ENCODE measurements around the gene KCNQ2. TPM values are rescaled to one million over a fixed set of nuclear protein-coding genes. Genes with fewer than 3 reads are reported as not detected.

KCNQ2 gene
- total RNA-seq, 2 donors from 2014 or later = 0.19 to 0.27 TPM

DNA sequence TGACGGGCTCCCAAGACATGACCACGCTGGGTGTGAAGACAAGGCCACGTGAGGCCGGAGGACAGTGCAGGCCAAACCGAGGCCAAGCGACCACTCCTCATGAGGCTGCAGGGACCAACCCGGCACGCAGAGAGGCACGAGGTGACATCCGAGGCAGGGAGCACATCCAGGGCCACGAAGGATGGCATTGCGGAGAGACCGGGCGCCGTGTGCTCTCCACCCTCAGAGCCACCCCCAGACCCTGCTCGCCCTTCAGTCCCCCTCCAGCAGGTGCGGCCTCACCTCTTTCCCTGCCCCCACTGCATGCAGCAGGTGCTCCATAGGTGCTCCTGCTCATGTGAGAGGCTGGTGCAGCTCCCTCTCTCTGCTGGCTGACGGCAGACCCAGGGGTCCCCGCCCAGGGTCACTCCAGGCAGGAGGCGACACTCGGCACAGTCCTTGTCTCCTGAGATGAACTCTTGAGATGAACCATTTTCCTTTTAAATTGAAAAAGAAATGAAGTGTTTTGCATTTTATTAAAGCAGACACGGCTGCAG, 77.5 kb downstream of the KCNQ2 start:
- H3K27me3 ChIP-seq = no peaks in the 10 kb centered on the region
- intact Hi-C loops (cut with DNase I) = no loop called here

DNA sequence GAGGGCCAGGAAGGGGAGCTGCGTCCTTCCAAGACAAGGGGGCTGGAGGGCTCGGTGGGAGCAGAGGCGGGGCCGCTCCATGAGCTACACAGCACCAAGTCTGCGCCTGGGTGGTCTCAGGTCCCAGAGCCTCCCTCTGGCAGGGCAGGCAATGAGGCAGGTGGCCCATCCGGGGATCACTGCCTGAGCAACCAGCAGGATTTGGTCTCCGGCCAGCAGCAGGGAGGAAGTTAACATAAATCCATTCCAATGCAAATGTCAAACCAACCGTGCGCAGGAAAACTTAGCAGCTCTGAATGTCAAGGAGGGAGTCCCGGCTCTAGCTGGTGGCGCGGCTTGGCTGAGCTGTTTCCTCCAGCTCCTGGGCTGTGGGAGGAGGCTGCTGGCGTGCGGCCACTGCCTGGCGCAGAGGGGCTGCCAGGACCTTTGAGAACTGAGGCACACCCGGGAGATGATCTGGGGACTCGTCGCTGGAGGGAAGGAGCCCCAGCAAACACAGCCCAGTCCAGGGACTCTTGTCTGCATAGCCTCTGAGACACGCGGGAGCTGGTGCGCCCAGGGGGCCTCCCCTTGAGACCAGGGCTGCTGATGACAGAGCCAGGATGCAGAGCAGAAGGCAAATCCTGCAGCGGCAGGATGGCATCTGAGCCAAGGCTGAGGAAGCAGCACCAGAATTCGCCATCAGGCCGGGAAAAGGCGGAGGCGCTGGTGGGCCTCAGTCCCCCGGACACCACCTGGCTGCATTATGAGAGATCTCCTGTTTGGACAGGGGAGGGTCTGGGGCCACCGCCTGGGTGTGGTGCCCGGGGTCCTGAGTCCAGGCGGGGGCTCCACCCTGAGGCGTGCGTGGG, 78.2 kb downstream of the KCNQ2 start:
- H3K9ac ChIP-seq (ENCODE audit: low read depth in 2 of 2, low read length in 2 of 2) = no peak overlapping the region
- TF ChIP-seq, protein P1, sequence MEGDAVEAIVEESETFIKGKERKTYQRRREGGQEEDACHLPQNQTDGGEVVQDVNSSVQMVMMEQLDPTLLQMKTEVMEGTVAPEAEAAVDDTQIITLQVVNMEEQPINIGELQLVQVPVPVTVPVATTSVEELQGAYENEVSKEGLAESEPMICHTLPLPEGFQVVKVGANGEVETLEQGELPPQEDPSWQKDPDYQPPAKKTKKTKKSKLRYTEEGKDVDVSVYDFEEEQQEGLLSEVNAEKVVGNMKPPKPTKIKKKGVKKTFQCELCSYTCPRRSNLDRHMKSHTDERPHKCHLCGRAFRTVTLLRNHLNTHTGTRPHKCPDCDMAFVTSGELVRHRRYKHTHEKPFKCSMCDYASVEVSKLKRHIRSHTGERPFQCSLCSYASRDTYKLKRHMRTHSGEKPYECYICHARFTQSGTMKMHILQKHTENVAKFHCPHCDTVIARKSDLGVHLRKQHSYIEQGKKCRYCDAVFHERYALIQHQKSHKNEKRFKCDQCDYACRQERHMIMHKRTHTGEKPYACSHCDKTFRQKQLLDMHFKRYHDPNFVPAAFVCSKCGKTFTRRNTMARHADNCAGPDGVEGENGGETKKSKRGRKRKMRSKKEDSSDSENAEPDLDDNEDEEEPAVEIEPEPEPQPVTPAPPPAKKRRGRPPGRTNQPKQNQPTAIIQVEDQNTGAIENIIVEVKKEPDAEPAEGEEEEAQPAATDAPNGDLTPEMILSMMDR (IDR thresholded peaks at IDR 0.05) = no peak
- no peak overlapping the region for H3K4me3 ChIP-seq
- no peaks in the 10 kb centered on the region for H3K4me1 ChIP-seq
- intact Hi-C loops (cut with DNase I) = no loop called here
- H3K27ac ChIP-seq = no peak overlapping the region
- DNase-seq = no peak
- no peaks in the 10 kb centered on the region for H3K27me3 ChIP-seq
- no peaks in the 10 kb centered on the region for H3K36me3 ChIP-seq
- no peaks in the 10 kb centered on the region for H3K9me3 ChIP-seq

More for the DNA sequence above, 77.5 kb downstream of the KCNQ2 start:
- H3K36me3 ChIP-seq = no peaks in the 10 kb centered on the region
- TF ChIP-seq, protein P1 (IDR thresholded peaks at IDR 0.05) = no peak
- no peaks in the 10 kb centered on the region for H3K4me1 ChIP-seq
- H3K4me3 ChIP-seq = no peak overlapping the region
- DNase-seq = no peak
- H3K9me3 ChIP-seq = no peaks in the 10 kb centered on the region
- no peak overlapping the region for H3K9ac ChIP-seq (ENCODE audit: low read depth in 2 of 2, low read length in 2 of 2)
- no peak overlapping the region for H3K27ac ChIP-seq

DNA sequence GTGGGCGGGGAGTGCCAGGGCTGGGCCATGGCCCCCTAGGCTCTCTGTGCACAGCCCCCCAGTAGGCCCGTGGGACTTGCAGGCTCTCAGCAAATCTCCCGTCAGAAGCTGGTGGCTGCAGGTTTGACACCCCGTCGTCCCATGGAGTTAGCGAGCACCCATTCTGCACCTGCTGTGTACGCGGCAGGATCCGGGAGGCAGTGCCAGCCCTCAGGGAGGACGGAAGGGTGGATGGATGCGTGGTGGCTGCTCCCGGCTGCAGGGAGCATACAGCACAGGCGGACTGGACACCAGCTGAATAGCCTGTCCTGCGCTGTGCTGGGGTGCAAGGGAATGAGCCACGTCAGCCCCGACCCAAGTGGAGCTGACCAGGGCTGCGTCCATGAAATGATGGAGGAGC, 78.9 kb downstream of the KCNQ2 start:
- no peak for DNase-seq
- no peaks in the 10 kb centered on the region for H3K9me3 ChIP-seq
- H3K27ac ChIP-seq = no peak overlapping the region
- intact Hi-C loops (cut with DNase I) = no loop called here
- no peaks in the 10 kb centered on the region for H3K4me1 ChIP-seq
- TF ChIP-seq, protein P1 (IDR thresholded peaks at IDR 0.05) = no peak
- no peak overlapping the region for H3K9ac ChIP-seq (ENCODE audit: low read depth in 2 of 2, low read length in 2 of 2)
- no peaks in the 10 kb centered on the region for H3K27me3 ChIP-seq
- H3K4me3 ChIP-seq = no peak overlapping the region
- H3K36me3 ChIP-seq = no peaks in the 10 kb centered on the region

DNA sequence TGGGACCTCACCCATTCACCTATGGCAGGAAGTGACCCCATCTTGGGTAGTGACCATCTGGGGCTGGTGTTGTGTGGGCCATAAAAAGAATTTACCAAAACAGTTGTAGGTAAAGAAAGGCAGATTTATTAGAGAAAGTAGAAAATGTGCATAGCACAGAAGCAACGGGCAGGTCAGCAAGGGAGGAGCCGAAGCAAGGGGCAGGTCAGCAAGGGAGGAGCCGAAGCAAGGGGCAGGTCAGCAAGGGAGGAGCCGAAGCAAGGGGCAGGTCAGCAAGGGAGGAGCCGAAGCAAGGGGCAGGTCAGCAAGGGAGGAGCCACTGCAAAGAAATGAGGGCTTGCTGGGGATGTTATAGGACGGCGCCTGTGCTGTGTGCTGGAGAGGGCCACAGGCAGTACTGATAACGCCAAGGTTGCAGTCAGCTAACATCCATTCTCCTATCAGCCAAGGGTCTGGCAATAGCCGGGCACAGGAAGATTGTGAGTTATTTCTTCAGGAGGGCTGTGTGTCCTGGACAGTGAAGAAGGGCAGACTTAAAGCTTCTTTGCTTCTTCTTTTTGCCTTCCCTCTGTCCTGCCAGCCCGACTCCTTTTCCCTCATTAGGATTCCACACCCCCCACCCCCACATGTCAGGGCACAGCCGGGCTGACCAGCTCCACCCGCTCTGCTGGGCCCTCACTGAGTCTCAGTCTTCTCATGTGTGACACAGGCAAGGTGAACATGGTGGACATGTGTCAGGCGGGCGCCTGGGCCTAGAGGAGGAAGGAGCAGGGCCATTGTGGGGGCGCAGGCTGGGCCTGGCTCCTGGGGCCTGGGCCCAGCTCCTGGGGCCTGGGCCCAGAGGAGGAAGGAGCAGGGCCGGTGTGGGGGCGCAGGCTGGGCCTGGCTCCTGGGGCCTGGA, 79.7 kb downstream of the KCNQ2 start:
- intact Hi-C loops (cut with DNase I) = no loop called here
- Histone ChIP-seq H3K9ac (ENCODE audit: low read depth in 2 of 2, low read length in 2 of 2) (no peak overlapping the region), H3K9me3 (no peaks in the 10 kb centered on the region), H3K27me3 (no peaks in the 10 kb centered on the region), H3K4me1 (no peaks in the 10 kb centered on the region), H3K36me3 (no peaks in the 10 kb centered on the region), H3K4me3 (no peak overlapping the region), H3K27ac (no peak overlapping the region)
- DNase-seq = no peak
- TF ChIP-seq, protein P1 (IDR thresholded peaks at IDR 0.05) = no peak

DNA sequence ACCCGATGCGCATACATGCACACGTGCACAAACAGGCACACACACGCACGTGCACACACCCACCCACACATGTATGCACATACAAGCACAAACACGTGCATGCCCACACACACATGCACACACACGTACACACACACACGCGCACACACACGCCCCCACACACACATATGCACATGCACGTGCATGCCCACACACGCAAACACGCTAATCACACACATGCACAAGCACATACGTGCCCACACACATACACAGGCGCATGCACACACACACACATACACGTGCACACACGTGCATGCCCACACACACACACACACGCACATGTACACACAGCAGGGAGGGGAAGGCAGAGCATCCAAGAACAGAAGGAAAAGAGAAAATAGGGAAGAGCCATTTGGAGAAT, 84.5 kb downstream of the KCNQ2 start:
- no peaks in the 10 kb centered on the region for H3K27me3 ChIP-seq
- intact Hi-C loops (cut with DNase I) = no loop called here
- no peaks in the 10 kb centered on the region for H3K36me3 ChIP-seq
- H3K9me3 ChIP-seq = no peaks in the 10 kb centered on the region
- TF ChIP-seq, protein P1 (IDR thresholded peaks at IDR 0.05) = no peak
- no peaks in the 10 kb centered on the region for H3K4me1 ChIP-seq
- H3K9ac ChIP-seq (ENCODE audit: low read depth in 2 of 2, low read length in 2 of 2) = no peak overlapping the region
- no peak for DNase-seq
- H3K27ac ChIP-seq = no peak overlapping the region
- no peak overlapping the region for H3K4me3 ChIP-seq
